ENCODE results near the gene OGDH. TPM values are rescaled to one million over a fixed set of nuclear protein-coding genes. Genes with fewer than 3 reads are reported as not detected.

Gene OGDH
- total and polyA plus RNA-seq, 9 donors, result 42.9 to 69.3 (median 59.8) TPM

GRCh38 chr7:44599222-44599621 lies 7.2 kb upstream of the OGDH start:
- no peaks in the 10 kb centered on the region for H3K9me3 ChIP-seq (replicated peaks; ENCODE audit: control insufficient read depth, low read depth, low read length)
- no peak overlapping the region for H3K4me3 ChIP-seq (ENCODE audit: low read length)
- DNase-seq, result no peak
- 67% methylated on average over 1 of the region's 3 CpGs for WGBS (ENCODE audit: insufficient coverage)
- H3K36me3 ChIP-seq (ENCODE audit: control insufficient read depth, insufficient read depth, low read length), result no peaks in the 10 kb centered on the region
- H3K27ac ChIP-seq (ENCODE audit: low read length), result no peak overlapping the region
- no peaks in the 10 kb centered on the region for H3K4me1 ChIP-seq (ENCODE audit: control insufficient read depth, insufficient read depth, low read length)
- peaks cover 4% of the 10 kb centered on the region for H3K27me3 ChIP-seq (ENCODE audit: control insufficient read depth, insufficient read depth, low read length)

DNA sequence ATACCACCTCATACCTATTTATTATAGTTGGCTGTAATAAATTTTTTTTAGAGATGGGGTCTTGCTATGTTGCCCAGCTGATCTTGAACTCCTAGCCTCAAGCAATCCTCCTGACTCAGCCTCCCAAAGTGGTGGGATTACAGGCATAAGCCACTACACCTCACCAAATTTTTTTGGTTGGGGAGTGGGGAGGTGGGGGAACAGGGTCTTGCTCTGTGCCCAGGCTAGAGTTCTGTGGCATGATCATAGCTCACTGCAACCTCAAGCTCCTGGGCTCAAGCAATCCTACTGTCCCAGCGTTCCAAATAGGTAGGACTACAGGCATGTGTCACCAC lies 3.9 kb upstream of the OGDH start:
- Histone ChIP-seq H3K4me3 (ENCODE audit: low read length) (no peak overlapping the region), H3K4me1 (ENCODE audit: control insufficient read depth, insufficient read depth, low read length) (peaks cover 15% of the 10 kb centered on the region), H3K36me3 (ENCODE audit: control insufficient read depth, insufficient read depth, low read length) (no peaks in the 10 kb centered on the region), H3K9me3 (replicated peaks; ENCODE audit: control insufficient read depth, low read depth, low read length) (no peaks in the 10 kb centered on the region), H3K27ac (ENCODE audit: low read length) (no peak overlapping the region), H3K27me3 (ENCODE audit: control insufficient read depth, insufficient read depth, low read length) (peaks cover 4% of the 10 kb centered on the region)
- WGBS (ENCODE audit: insufficient coverage), result 80% methylated on average over 1 of the region's 1 CpG
- DNase-seq, result no peak

DNA sequence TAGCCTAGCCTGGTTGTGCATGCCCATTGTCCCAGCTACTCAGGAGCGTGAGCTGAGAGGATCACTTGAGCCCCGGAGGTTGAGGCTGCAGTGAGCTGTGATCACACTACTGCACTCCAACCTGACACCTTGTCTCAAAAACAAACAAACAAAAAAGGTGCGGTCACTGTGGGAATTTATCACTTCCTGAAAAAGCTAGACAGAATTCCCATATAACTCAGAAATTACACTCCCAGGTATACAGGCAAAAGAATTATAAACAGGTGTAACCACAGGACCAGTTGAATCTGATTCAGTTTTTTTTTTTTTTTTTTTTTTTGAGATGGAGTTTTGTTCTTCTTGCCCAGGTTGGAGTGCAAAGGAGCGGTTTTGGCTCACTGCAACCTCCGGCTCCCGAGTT lies 3.2 kb upstream of the OGDH start:
- peaks cover 4% of the 10 kb centered on the region for H3K27me3 ChIP-seq (ENCODE audit: control insufficient read depth, insufficient read depth, low read length)
- DNase-seq, result no peak
- no peak overlapping the region for H3K27ac ChIP-seq (ENCODE audit: low read length)
- H3K36me3 ChIP-seq (ENCODE audit: control insufficient read depth, insufficient read depth, low read length), result no peaks in the 10 kb centered on the region
- peaks cover 16% of the 10 kb centered on the region for H3K4me1 ChIP-seq (ENCODE audit: control insufficient read depth, insufficient read depth, low read length)
- 57% methylated on average over 1 of the region's 6 CpGs for WGBS (ENCODE audit: insufficient coverage)
- no peaks in the 10 kb centered on the region for H3K9me3 ChIP-seq (replicated peaks; ENCODE audit: control insufficient read depth, low read depth, low read length)
- H3K4me3 ChIP-seq (ENCODE audit: low read length), result no peak overlapping the region

DNA sequence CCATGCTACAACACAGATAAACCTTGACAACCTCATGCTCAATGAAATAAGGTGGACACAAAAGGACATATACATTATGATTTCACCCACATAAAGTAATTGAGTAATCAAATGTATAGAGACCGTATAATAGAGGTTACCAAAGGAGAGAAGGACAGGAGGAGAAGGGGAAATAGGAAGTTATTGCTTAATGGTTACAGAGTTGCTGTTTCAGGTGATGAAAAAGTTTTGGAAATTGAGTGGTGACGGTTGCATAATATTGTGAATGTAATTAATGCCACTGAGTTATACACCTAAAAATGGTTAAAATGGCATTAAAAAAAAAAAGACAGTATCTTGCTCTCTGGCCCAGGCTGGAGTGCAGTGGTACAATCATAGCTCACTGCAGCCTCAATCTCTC lies 1.5 kb upstream of the OGDH start:
- H3K9me3 ChIP-seq (replicated peaks; ENCODE audit: control insufficient read depth, low read depth, low read length), result no peaks in the 10 kb centered on the region
- WGBS (ENCODE audit: insufficient coverage), result no CpG with 5 or more reads among the region's 2 CpGs
- no peak overlapping the region for H3K4me3 ChIP-seq (ENCODE audit: low read length)
- peaks cover 16% of the 10 kb centered on the region for H3K4me1 ChIP-seq (ENCODE audit: control insufficient read depth, insufficient read depth, low read length)
- DNase-seq, result no peak
- H3K36me3 ChIP-seq (ENCODE audit: control insufficient read depth, insufficient read depth, low read length), result no peaks in the 10 kb centered on the region
- H3K27me3 ChIP-seq (ENCODE audit: control insufficient read depth, insufficient read depth, low read length), result peaks cover 4% of the 10 kb centered on the region
- no peak overlapping the region for H3K27ac ChIP-seq (ENCODE audit: low read length)

GRCh38 chr7:44607141-44608068 lies 978 bp downstream of the OGDH start:
- Histone ChIP-seq H3K9me3 (replicated peaks; ENCODE audit: control insufficient read depth, low read depth, low read length) (no peaks in the 10 kb centered on the region), H3K27me3 (ENCODE audit: control insufficient read depth, insufficient read depth, low read length) (no peaks in the 10 kb centered on the region), H3K4me3 (ENCODE audit: low read length) (peak overlapping the region; percentile 93), H3K36me3 (ENCODE audit: control insufficient read depth, insufficient read depth, low read length) (no peaks in the 10 kb centered on the region), H3K4me1 (ENCODE audit: control insufficient read depth, insufficient read depth, low read length) (peaks cover 16% of the 10 kb centered on the region), H3K27ac (ENCODE audit: low read length) (peak overlapping the region; percentile 97)
- DNase-seq, result no peak
- WGBS (ENCODE audit: insufficient coverage), result 74% methylated on average over 22 of the region's 35 CpGs

- Histone ChIP-seq H3K9me3 (replicated peaks; ENCODE audit: control insufficient read depth, low read depth, low read length) (no peaks in the 10 kb centered on the region), H3K4me1 (ENCODE audit: control insufficient read depth, insufficient read depth, low read length) (peaks cover 16% of the 10 kb centered on the region), H3K27ac (ENCODE audit: low read length) (no peak overlapping the region), H3K4me3 (ENCODE audit: low read length) (no peak overlapping the region), H3K36me3 (ENCODE audit: control insufficient read depth, insufficient read depth, low read length) (no peaks in the 10 kb centered on the region), H3K27me3 (ENCODE audit: control insufficient read depth, insufficient read depth, low read length) (no peaks in the 10 kb centered on the region)
- DNase-seq, result no peak
- WGBS (ENCODE audit: insufficient coverage), result 76% methylated on average over 4 of the region's 14 CpGs
Observed at GRCh38 chr7:44608916-44609648, 2.7 kb downstream of the OGDH start.

DNA sequence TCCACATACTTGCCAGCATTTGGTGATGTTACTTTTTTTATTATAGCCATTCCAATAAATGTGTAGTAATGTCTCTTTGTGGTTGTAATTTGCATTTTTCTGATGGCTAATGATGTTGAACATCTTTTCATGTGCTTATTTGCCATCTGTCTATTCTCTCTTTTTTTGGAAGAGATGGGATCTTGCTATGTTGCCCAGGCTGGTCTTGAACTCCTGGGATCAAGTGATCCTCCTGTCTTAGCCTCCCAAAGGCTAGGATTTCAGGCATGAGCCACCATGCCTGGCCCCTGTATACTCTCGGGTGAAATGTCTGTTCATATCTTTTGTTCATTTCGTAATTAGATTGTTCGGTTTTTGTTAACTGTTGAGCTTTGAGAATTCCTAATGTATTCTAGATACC lies 3.4 kb downstream of the OGDH start:
- WGBS (ENCODE audit: insufficient coverage), result 80% methylated on average over 1 of the region's 3 CpGs
- Histone ChIP-seq H3K4me3 (ENCODE audit: low read length) (no peak overlapping the region), H3K36me3 (ENCODE audit: control insufficient read depth, insufficient read depth, low read length) (no peaks in the 10 kb centered on the region), H3K27me3 (ENCODE audit: control insufficient read depth, insufficient read depth, low read length) (no peaks in the 10 kb centered on the region), H3K9me3 (replicated peaks; ENCODE audit: control insufficient read depth, low read depth, low read length) (no peaks in the 10 kb centered on the region), H3K27ac (ENCODE audit: low read length) (no peak overlapping the region), H3K4me1 (ENCODE audit: control insufficient read depth, insufficient read depth, low read length) (peaks cover 16% of the 10 kb centered on the region)
- no peak for DNase-seq

- peak; percentile 58 for DNase-seq
- no peaks in the 10 kb centered on the region for H3K27me3 ChIP-seq (ENCODE audit: control insufficient read depth, insufficient read depth, low read length)
- H3K9me3 ChIP-seq (replicated peaks; ENCODE audit: control insufficient read depth, low read depth, low read length), result no peaks in the 10 kb centered on the region
- H3K4me1 ChIP-seq (ENCODE audit: control insufficient read depth, insufficient read depth, low read length), result peaks cover 5% of the 10 kb centered on the region
- peak overlapping the region; percentile 40 for H3K27ac ChIP-seq (ENCODE audit: low read length)
- no CpG with 5 or more reads among the region's 2 CpGs for WGBS (ENCODE audit: insufficient coverage)
- H3K36me3 ChIP-seq (ENCODE audit: control insufficient read depth, insufficient read depth, low read length), result no peaks in the 10 kb centered on the region
- no peak overlapping the region for H3K4me3 ChIP-seq (ENCODE audit: low read length)
Observed at GRCh38 chr7:44615149-44615611, 8.8 kb downstream of the OGDH start.

- DNase-seq, result no peak
- Histone ChIP-seq H3K27ac (ENCODE audit: low read length) (peak overlapping the region; percentile 40), H3K4me3 (ENCODE audit: low read length) (no peak overlapping the region), H3K36me3 (ENCODE audit: control insufficient read depth, insufficient read depth, low read length) (no peaks in the 10 kb centered on the region), H3K4me1 (ENCODE audit: control insufficient read depth, insufficient read depth, low read length) (peaks cover 5% of the 10 kb centered on the region), H3K9me3 (replicated peaks; ENCODE audit: control insufficient read depth, low read depth, low read length) (no peaks in the 10 kb centered on the region), H3K27me3 (ENCODE audit: control insufficient read depth, insufficient read depth, low read length) (no peaks in the 10 kb centered on the region)
- no CpG with 5 or more reads among the region's 5 CpGs for WGBS (ENCODE audit: insufficient coverage)
Observed at GRCh38 chr7:44615793-44616192, 9.4 kb downstream of the OGDH start.

DNA sequence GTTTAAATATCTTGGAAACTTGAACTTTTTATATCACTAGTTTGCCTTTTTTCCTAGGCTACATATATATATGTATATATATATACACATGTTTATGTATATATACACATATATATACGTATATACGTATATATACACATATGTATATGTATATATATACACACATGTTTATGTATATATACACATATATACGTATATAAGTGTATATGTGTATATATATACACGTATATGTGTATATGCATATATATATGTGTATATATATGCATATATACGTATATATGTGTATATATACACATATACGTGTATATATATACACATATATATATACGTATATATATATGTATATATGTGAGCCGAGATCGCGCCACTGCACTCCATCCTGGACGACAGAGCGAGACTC lies 10.1 kb downstream of the OGDH start:
- Histone ChIP-seq H3K27me3 (ENCODE audit: control insufficient read depth, insufficient read depth, low read length) (no peaks in the 10 kb centered on the region), H3K9me3 (replicated peaks; ENCODE audit: control insufficient read depth, low read depth, low read length) (no peaks in the 10 kb centered on the region), H3K27ac (ENCODE audit: low read length) (no peak overlapping the region), H3K4me1 (ENCODE audit: control insufficient read depth, insufficient read depth, low read length) (peaks cover 5% of the 10 kb centered on the region), H3K36me3 (ENCODE audit: control insufficient read depth, insufficient read depth, low read length) (no peaks in the 10 kb centered on the region), H3K4me3 (ENCODE audit: low read length) (no peak overlapping the region)
- 100% methylated on average over 4 of the region's 12 CpGs for WGBS (ENCODE audit: insufficient coverage)
- DNase-seq, result no peak
